SK-N-SH (cell line): ENCODE results near the gene TMEM170B.

Source experiments
- EP300 ChIP-seq, 2 experiments: IDR thresholded peaks; 2 replicates each; pipeline versions ENCODE4 v1.4.0 to v1.6.1; 2012; ENCODE audit warnings: borderline replicate concordance in 1 of 2, low read depth in 1 of 2, low read length in 1 of 2
- GABPA ChIP-seq: IDR thresholded peaks from 2 replicates; pipeline ENCODE4 v1.4.0; 2012; ENCODE audit warnings: low read depth, mild to moderate bottlenecking
- MEF2A ChIP-seq: IDR thresholded peaks from 2 replicates; pipeline ENCODE4 v1.4.0; 2012; ENCODE audit warnings: low read depth, borderline replicate concordance
- RFX5 ChIP-seq: IDR thresholded peaks from 2 replicates; pipeline ENCODE4 v1.6.1; 2012; ENCODE audit warnings: mild to moderate bottlenecking, improper control_type of control experiment, low read length
- TF ChIP-seq, protein P1 (sequence below): fragments of 200-600 bp; sonication (generic); IDR thresholded peaks from 2 replicates; pipeline ENCODE4 v1.6.1; 2017; ENCODE audit warnings: antibody characterized with exemption, mild to moderate bottlenecking, moderate library complexity
- TF ChIP-seq, protein P2 (sequence below): IDR thresholded peaks from 2 replicates; pipeline ENCODE4 v1.6.1; 2012; ENCODE audit warnings: mild to moderate bottlenecking, low read depth, low read length, moderate library complexity
- TF ChIP-seq, protein P3 (sequence below): IDR thresholded peaks from 2 replicates; pipeline ENCODE4 v1.4.0; 2012; ENCODE audit warnings: low read depth
- TF ChIP-seq, protein P4 (sequence below): IDR thresholded peaks from 2 replicates; pipeline ENCODE4; 2012

DNA sequence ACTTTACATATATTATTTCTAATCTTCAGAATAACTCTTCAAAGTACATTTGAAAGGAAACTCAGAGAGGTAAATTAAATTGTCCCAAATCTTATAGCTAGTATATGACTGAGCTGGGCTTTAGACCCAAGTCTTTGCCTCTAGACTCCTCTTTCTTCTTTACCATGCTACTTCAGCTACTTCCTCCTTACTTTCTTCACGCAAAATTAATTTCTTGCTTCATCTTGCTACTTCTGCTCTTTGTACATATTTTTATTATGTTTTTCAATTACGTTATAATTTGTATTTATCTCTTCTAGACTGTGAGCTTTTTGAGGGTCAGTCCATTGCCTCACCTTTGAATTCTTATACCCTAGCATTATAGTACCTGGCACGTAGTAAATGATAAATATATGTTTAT is 5.3 kb downstream of the TMEM170B start:
- TF ChIP-seq, protein P1, sequence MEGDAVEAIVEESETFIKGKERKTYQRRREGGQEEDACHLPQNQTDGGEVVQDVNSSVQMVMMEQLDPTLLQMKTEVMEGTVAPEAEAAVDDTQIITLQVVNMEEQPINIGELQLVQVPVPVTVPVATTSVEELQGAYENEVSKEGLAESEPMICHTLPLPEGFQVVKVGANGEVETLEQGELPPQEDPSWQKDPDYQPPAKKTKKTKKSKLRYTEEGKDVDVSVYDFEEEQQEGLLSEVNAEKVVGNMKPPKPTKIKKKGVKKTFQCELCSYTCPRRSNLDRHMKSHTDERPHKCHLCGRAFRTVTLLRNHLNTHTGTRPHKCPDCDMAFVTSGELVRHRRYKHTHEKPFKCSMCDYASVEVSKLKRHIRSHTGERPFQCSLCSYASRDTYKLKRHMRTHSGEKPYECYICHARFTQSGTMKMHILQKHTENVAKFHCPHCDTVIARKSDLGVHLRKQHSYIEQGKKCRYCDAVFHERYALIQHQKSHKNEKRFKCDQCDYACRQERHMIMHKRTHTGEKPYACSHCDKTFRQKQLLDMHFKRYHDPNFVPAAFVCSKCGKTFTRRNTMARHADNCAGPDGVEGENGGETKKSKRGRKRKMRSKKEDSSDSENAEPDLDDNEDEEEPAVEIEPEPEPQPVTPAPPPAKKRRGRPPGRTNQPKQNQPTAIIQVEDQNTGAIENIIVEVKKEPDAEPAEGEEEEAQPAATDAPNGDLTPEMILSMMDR, result no peak
- TF ChIP-seq GABPA, result no peak
- no peak for TF ChIP-seq MEF2A
- TF ChIP-seq EP300 (IDR thresholded peaks at IDR 0.05; ENCODE audit: borderline replicate concordance in 1 of 2, low read depth in 1 of 2, low read length in 1 of 2), result no peak
- TF ChIP-seq, protein P2, sequence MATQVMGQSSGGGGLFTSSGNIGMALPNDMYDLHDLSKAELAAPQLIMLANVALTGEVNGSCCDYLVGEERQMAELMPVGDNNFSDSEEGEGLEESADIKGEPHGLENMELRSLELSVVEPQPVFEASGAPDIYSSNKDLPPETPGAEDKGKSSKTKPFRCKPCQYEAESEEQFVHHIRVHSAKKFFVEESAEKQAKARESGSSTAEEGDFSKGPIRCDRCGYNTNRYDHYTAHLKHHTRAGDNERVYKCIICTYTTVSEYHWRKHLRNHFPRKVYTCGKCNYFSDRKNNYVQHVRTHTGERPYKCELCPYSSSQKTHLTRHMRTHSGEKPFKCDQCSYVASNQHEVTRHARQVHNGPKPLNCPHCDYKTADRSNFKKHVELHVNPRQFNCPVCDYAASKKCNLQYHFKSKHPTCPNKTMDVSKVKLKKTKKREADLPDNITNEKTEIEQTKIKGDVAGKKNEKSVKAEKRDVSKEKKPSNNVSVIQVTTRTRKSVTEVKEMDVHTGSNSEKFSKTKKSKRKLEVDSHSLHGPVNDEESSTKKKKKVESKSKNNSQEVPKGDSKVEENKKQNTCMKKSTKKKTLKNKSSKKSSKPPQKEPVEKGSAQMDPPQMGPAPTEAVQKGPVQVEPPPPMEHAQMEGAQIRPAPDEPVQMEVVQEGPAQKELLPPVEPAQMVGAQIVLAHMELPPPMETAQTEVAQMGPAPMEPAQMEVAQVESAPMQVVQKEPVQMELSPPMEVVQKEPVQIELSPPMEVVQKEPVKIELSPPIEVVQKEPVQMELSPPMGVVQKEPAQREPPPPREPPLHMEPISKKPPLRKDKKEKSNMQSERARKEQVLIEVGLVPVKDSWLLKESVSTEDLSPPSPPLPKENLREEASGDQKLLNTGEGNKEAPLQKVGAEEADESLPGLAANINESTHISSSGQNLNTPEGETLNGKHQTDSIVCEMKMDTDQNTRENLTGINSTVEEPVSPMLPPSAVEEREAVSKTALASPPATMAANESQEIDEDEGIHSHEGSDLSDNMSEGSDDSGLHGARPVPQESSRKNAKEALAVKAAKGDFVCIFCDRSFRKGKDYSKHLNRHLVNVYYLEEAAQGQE, result no peak
- no peak for TF ChIP-seq RFX5
- TF ChIP-seq, protein P3, sequence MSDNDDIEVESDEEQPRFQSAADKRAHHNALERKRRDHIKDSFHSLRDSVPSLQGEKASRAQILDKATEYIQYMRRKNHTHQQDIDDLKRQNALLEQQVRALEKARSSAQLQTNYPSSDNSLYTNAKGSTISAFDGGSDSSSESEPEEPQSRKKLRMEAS, result no peak
- TF ChIP-seq, protein P4, sequence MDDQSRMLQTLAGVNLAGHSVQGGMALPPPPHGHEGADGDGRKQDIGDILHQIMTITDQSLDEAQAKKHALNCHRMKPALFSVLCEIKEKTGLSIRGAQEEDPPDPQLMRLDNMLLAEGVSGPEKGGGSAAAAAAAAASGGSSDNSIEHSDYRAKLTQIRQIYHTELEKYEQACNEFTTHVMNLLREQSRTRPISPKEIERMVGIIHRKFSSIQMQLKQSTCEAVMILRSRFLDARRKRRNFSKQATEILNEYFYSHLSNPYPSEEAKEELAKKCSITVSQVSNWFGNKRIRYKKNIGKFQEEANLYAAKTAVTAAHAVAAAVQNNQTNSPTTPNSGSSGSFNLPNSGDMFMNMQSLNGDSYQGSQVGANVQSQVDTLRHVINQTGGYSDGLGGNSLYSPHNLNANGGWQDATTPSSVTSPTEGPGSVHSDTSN, result no peak
